HG03095 (cell line): ENCODE measurements around the gene SPRED2.

ENCODE experiments used
- ATAC-seq: cut with Tn5 transposase; IDR thresholded peaks from one replicate; pipeline ENCODE4 v1.9.1; 2021; ENCODE audit warnings: moderate library complexity; ENCODE audit not compliant: unreplicated experiment

The SPRED2 gene

GRCh38 chr2:65388596-65389390 lies 43.6 kb downstream of the SPRED2 start:
- ATAC-seq, result no peak

GRCh38 chr2:65388051-65388531 lies 44.3 kb downstream of the SPRED2 start:
- peak; percentile 62 for ATAC-seq

GRCh38 chr2:65386989-65387388 lies 45.4 kb downstream of the SPRED2 start:
- no peak for ATAC-seq

GRCh38 chr2:65386344-65386743 lies 46.1 kb downstream of the SPRED2 start:
- ATAC-seq, result no peak

- no peak for ATAC-seq
Measured at GRCh38 chr2:65383541-65384488, 48.6 kb downstream of the SPRED2 start.

GRCh38 chr2:65382776-65383357 lies 49.5 kb downstream of the SPRED2 start:
- peak; percentile 63 for ATAC-seq

- no peak for ATAC-seq
Measured at GRCh38 chr2:65382323-65382722, 50.1 kb downstream of the SPRED2 start.

GRCh38 chr2:65381607-65382051 lies 50.8 kb downstream of the SPRED2 start:
- ATAC-seq, result no peak

- no peak for ATAC-seq
Measured at GRCh38 chr2:65380255-65380654, 52.1 kb downstream of the SPRED2 start.

- ATAC-seq, result no peak
Measured at GRCh38 chr2:65379721-65380171, 52.7 kb downstream of the SPRED2 start.

- ATAC-seq, result no peak
Measured at GRCh38 chr2:65379223-65379622, 53.2 kb downstream of the SPRED2 start.

GRCh38 chr2:65378290-65378689 lies 54.1 kb downstream of the SPRED2 start:
- ATAC-seq, result no peak

- no peak for ATAC-seq
Measured at GRCh38 chr2:65377556-65378192, 54.7 kb downstream of the SPRED2 start.

- no peak for ATAC-seq
Measured at GRCh38 chr2:65375723-65376122, 56.7 kb downstream of the SPRED2 start.

GRCh38 chr2:65374999-65375398 lies 57.4 kb downstream of the SPRED2 start:
- no peak for ATAC-seq

GRCh38 chr2:65374575-65374974 lies 57.8 kb downstream of the SPRED2 start:
- ATAC-seq, result no peak

- ATAC-seq, result no peak
Measured at GRCh38 chr2:65373365-65373918, 59.0 kb downstream of the SPRED2 start.

GRCh38 chr2:65372619-65373018 lies 59.8 kb downstream of the SPRED2 start:
- no peak for ATAC-seq

- ATAC-seq, result no peak
Measured at GRCh38 chr2:65371074-65371434, 61.3 kb downstream of the SPRED2 start.

- peak; percentile 59 for ATAC-seq
Measured at GRCh38 chr2:65370387-65371073, 61.9 kb downstream of the SPRED2 start.
